Nephron (organoid): ENCODE results near the gene SH2D3A.

Source experiments
- H3K27ac Mint-ChIP-seq, 3 experiments: 2 replicates each; pipeline ENCODE4 v1.8.0; 2020; ENCODE audit warnings: mixed read lengths in 3 of 3, mild to moderate bottlenecking in 2 of 3, moderate library complexity in 1 of 3
- H3K27me3 Mint-ChIP-seq: 2 replicates; pipeline ENCODE4 v1.8.0; 2021; ENCODE audit warnings: low read depth, mild to moderate bottlenecking, moderate library complexity, mixed read lengths
- H3K36me3 Mint-ChIP-seq: 2 replicates; pipeline ENCODE4 v1.8.0; 2020; ENCODE audit warnings: low read depth, mixed read lengths
- H3K4me1 Mint-ChIP-seq: 2 replicates; pipeline ENCODE4 v1.8.0; 2020; ENCODE audit warnings: mixed read lengths
- H3K4me3 Mint-ChIP-seq, 3 experiments: 2 replicates each; pipeline ENCODE4 v1.8.0; 2020; ENCODE audit warnings: mild to moderate bottlenecking in 3 of 3, mixed read lengths in 3 of 3, moderate library complexity in 2 of 3
- H3K9me3 Mint-ChIP-seq: 2 replicates; pipeline ENCODE4 v1.8.0; 2020; ENCODE audit warnings: mixed read lengths
- CTCF ChIP-seq, 3 experiments: fragments of 200-600 bp; sonication (generic); IDR thresholded peaks; one replicate each; pipeline ENCODE4 v1.5.0; 2021; ENCODE audit warnings: antibody characterized with exemption in 3 of 3; ENCODE audit not compliant: unreplicated experiment in 3 of 3

SH2D3A gene

GRCh38 chr19:6714749-6715555, 52.3 kb downstream of the SH2D3A start:
- Mint-ChIP-seq H3K4me3 (no peak overlapping the region), H3K27ac (no peak overlapping the region), H3K9me3 (peaks cover 8% of the 10 kb centered on the region), H3K36me3 (peaks cover 6% of the 10 kb centered on the region), H3K27me3 (peaks cover 43% of the 10 kb centered on the region), H3K4me1 (no peaks in the 10 kb centered on the region)
- TF ChIP-seq CTCF (IDR thresholded peaks at IDR 0.05; ENCODE audit: unreplicated experiment in 3 of 3), result no peak

GRCh38 chr19:6713773-6714692, 53.2 kb downstream of the SH2D3A start:
- no peak overlapping the region for H3K4me3 Mint-ChIP-seq
- peaks cover 8% of the 10 kb centered on the region for H3K9me3 Mint-ChIP-seq
- no peak overlapping the region for H3K27ac Mint-ChIP-seq
- H3K4me1 Mint-ChIP-seq, result no peaks in the 10 kb centered on the region
- peaks cover 48% of the 10 kb centered on the region for H3K27me3 Mint-ChIP-seq
- H3K36me3 Mint-ChIP-seq, result peaks cover 6% of the 10 kb centered on the region
- TF ChIP-seq CTCF (IDR thresholded peaks at IDR 0.05; ENCODE audit: unreplicated experiment in 3 of 3), result no peak

- H3K36me3 Mint-ChIP-seq, result peaks cover 6% of the 10 kb centered on the region
- peaks cover 59% of the 10 kb centered on the region for H3K27me3 Mint-ChIP-seq
- H3K4me3 Mint-ChIP-seq, result no peak overlapping the region
- peaks cover 8% of the 10 kb centered on the region for H3K9me3 Mint-ChIP-seq
- H3K4me1 Mint-ChIP-seq, result no peaks in the 10 kb centered on the region
- TF ChIP-seq CTCF (IDR thresholded peaks at IDR 0.05; ENCODE audit: unreplicated experiment in 3 of 3), result no peak
- no peak overlapping the region for H3K27ac Mint-ChIP-seq
These were observed 54.3 kb downstream of the SH2D3A start for GRCh38 chr19:6712692-6713670.

GRCh38 chr19:6712231-6712630, 55.0 kb downstream of the SH2D3A start:
- no peaks in the 10 kb centered on the region for H3K4me1 Mint-ChIP-seq
- H3K9me3 Mint-ChIP-seq, result peaks cover 3% of the 10 kb centered on the region
- no peak overlapping the region for H3K4me3 Mint-ChIP-seq
- peaks cover under 1% of the 10 kb centered on the region for H3K36me3 Mint-ChIP-seq
- TF ChIP-seq CTCF (IDR thresholded peaks at IDR 0.05; ENCODE audit: unreplicated experiment in 3 of 3), result no peak
- H3K27ac Mint-ChIP-seq, result no peak overlapping the region
- H3K27me3 Mint-ChIP-seq, result peaks cover 66% of the 10 kb centered on the region

- no peaks in the 10 kb centered on the region for H3K36me3 Mint-ChIP-seq
- no peak overlapping the region for H3K4me3 Mint-ChIP-seq
- H3K4me1 Mint-ChIP-seq, result no peaks in the 10 kb centered on the region
- peaks cover 3% of the 10 kb centered on the region for H3K9me3 Mint-ChIP-seq
- peaks cover 65% of the 10 kb centered on the region for H3K27me3 Mint-ChIP-seq
- no peak overlapping the region for H3K27ac Mint-ChIP-seq
- no peak for TF ChIP-seq CTCF (IDR thresholded peaks at IDR 0.05; ENCODE audit: unreplicated experiment in 3 of 3)
These were observed 55.6 kb downstream of the SH2D3A start for GRCh38 chr19:6711605-6712004.
